Nucleus accumbens (tissue), 56 donors: Measurements from ENCODE around the gene RABGEF1.
A peak's percentile ranks its signal among the peaks of the same experiment; 100 is the strongest.
"Not testable (repeated sequence)": the region's sequence is repeated elsewhere in the genome, so short reads cannot be mapped to it uniquely, and the experiment has no call there.

Experiments used
- DNase-seq, 56 donors: peaks; one replicate each; lab custom pipeline; 2025; lab: John Stamatoyannopoulos, UW

The RABGEF1 gene

GRCh38 chr7:66845379-66846095 lies 105.0 kb downstream of the RABGEF1 start:
- DNase-seq, result peak in 6 of 56 donors; percentile 2 to 36 (median 18)

DNA sequence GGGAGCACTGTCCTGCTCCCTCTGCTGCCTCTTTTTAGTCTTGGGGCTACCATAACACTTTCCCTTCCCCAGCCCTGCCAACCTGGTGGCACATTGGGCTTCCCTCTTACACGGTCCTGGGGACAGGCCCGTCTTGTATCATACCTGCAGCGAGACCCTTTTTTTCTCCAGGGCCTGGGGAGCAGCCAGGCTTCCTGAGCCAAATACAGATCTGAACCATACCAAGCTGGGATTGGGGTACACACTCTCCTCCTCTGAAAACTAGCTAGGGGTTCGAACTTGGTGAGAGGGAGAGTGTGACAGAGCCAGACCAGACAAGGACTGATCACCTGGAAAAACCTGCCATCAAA lies 105.5 kb downstream of the RABGEF1 start:
- not testable (repeated sequence) for DNase-seq

DNA sequence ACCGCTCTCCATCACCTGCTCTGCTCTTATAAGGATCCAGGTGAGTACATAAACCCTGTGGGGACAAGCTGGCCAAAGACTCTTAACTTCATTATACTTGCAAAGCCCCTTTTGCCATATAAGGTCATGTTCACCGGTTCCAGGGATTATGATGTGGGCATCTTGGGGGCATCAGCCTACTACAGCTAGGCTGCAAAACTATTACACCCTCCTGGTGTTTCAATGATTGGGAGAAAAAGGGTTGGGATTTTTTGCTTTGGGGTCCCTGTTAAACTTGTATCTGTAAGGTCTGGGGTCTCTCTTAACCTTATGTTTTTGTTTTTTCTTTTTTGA lies 107.0 kb downstream of the RABGEF1 start:
- not testable (repeated sequence) for DNase-seq

GRCh38 chr7:66847879-66848790 lies 107.6 kb downstream of the RABGEF1 start:
- peak in 1 of 56 donors; percentile 12 for DNase-seq

DNA sequence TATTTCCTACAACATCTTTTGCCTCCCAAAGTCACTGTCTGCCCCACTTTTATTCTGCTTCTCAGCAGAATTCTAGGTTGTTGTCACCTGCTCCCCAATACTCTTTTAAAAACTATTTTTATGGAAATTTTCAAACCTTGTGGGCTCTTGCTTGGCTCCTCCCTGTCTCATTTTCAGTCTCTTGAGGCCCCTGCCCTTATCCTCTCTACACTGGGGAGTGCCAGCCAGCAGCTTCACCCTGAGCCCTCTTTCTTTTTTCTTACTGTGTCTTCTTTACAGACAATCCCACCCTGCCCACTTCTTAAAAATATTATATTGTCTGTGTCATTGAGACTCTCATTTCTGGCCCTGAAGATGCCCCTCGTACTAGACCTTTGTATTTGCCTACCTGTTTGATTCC lies 118.8 kb downstream of the RABGEF1 start:
- no peak for DNase-seq

- peak in 20 of 56 donors; percentile 3 to 50 (median 14) for DNase-seq
These were observed 119.5 kb downstream of the RABGEF1 start for GRCh38 chr7:66859794-66860645.

GRCh38 chr7:66860767-66861166 lies 120.2 kb downstream of the RABGEF1 start:
- no peak for DNase-seq
